ENCODE measurements around the gene ZNF324B. TPM values are rescaled to one million over a fixed set of nuclear protein-coding genes. Genes with fewer than 3 reads are reported as not detected.

The ZNF324B gene
- total RNA-seq, 6 donors from 2014 or later, result 6.9 to 18.9 (median 9.8) TPM

DNA sequence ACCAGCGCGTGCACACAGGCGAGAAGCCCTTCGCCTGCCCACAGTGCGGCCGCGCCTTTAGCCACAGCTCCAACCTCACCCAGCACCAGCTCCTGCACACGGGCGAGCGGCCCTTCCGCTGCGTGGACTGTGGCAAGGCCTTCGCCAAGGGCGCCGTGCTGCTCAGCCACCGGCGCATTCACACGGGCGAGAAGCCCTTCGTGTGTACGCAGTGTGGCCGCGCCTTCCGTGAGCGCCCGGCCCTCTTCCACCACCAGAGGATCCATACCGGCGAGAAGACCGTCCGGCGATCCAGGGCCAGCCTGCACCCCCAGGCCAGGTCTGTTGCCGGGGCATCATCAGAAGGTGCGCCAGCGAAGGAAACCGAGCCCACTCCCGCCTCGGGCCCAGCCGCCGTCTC, 20.3 kb downstream of the ZNF324B start:
- WGBS, 2 donors, result 96 to 99% methylated on average over 9 to 33 of the region's 39 CpGs
- H3K9me3 ChIP-seq, result no peaks in the 10 kb centered on the region
- no peak for ATAC-seq (ENCODE audit: low FRiP score in 2 of 2)
- H3K36me3 ChIP-seq, result peaks cover 4 to 43% (median 30%) of the 10 kb centered on the region in 4 donors
- H3K4me1 ChIP-seq, result peaks cover 16 to 29% (median 20%) of the 10 kb centered on the region in 4 donors
- peak in 1 of 2 donors; percentile 82 for DNase-seq
- no peak overlapping the region for H3K4me3 ChIP-seq
- H3K27me3 ChIP-seq, result no peaks in the 10 kb centered on the region
- no peak for TF ChIP-seq EP300 (IDR thresholded peaks at IDR 0.05)
- TF ChIP-seq POLR2AphosphoS5 (IDR thresholded peaks at IDR 0.05), result no peak
- TF ChIP-seq, protein P1, sequence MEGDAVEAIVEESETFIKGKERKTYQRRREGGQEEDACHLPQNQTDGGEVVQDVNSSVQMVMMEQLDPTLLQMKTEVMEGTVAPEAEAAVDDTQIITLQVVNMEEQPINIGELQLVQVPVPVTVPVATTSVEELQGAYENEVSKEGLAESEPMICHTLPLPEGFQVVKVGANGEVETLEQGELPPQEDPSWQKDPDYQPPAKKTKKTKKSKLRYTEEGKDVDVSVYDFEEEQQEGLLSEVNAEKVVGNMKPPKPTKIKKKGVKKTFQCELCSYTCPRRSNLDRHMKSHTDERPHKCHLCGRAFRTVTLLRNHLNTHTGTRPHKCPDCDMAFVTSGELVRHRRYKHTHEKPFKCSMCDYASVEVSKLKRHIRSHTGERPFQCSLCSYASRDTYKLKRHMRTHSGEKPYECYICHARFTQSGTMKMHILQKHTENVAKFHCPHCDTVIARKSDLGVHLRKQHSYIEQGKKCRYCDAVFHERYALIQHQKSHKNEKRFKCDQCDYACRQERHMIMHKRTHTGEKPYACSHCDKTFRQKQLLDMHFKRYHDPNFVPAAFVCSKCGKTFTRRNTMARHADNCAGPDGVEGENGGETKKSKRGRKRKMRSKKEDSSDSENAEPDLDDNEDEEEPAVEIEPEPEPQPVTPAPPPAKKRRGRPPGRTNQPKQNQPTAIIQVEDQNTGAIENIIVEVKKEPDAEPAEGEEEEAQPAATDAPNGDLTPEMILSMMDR (IDR thresholded peaks at IDR 0.05), result no peak
- TF ChIP-seq POLR2A (IDR thresholded peaks at IDR 0.05), result no peak
- H3K27ac ChIP-seq, result no peak overlapping the region

DNA sequence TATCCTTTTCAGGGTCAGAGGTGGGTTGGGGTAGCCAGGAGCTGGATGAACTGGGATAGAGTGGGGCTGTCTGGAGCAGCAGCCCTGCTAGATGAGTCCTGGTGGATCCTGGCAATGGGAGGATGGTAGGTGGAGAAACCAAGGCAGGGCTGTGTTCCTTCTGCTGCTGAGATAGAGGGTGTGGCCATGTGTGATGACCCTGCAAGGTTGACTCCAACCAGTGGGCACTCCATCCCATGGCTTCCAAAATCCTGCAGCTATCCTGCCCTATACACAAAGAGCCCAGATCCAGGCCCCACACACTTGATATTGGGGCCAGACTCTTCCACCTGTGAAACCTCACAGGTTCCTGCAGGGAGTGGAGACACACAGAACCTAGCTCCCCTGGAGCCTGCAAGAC, 22.4 kb downstream of the ZNF324B start:
- Histone ChIP-seq H3K9me3 (no peaks in the 10 kb centered on the region), H3K4me3 (no peak overlapping the region), H3K27me3 (no peaks in the 10 kb centered on the region), H3K4me1 (peaks cover 13 to 22% (median 16%) of the 10 kb centered on the region in 4 donors), H3K27ac (no peak overlapping the region), H3K36me3 (peaks cover 4 to 48% (median 32%) of the 10 kb centered on the region in 4 donors)
- DNase-seq, result no peak
- no peak for ATAC-seq (ENCODE audit: low FRiP score in 2 of 2)
- TF ChIP-seq, protein P1 (IDR thresholded peaks at IDR 0.05), result no peak
- TF ChIP-seq POLR2AphosphoS5 (IDR thresholded peaks at IDR 0.05) (no peak), EP300 (IDR thresholded peaks at IDR 0.05) (no peak), POLR2A (IDR thresholded peaks at IDR 0.05) (no peak)

DNA sequence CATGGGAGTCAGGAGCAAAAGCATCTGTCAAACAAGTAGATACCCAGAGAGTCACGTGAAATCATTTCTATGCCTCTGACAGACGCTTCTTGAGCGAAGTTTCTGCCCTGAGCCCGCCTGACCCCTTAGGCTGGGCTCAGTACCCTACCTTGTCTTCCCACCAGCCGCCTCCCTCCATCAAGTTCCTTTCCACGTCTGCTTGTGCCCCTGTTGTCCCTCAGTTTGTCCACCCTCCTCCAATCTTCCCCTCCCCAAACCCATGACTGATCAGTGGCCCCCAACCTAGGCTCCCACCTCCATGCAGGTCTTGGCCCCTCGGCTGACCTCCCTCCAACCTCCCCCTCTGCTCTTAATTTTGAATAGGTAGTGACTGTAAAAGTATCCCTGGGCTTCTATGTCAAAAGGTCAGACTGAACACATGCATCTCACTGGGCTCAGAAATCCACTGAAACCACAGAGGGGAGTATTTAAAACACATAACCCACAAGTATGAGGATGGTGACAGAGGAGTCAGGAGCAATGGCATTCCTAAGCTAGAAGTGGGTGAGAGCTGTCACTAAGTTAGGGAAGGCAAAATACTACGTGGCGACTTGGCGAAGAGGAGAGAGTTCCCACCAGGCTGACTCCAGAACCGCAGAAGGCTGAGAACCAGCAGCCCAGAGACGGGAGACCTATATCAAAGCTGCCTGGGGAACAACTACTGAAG, 23.0 kb downstream of the ZNF324B start:
- ATAC-seq (ENCODE audit: low FRiP score in 2 of 2) (no peak), DNase-seq (no peak)
- Histone ChIP-seq H3K4me1 (peaks cover 13 to 21% (median 16%) of the 10 kb centered on the region in 4 donors), H3K9me3 (no peaks in the 10 kb centered on the region), H3K36me3 (peaks cover 4 to 49% (median 33%) of the 10 kb centered on the region in 4 donors), H3K4me3 (peak overlapping the region in 1 of 4 donors; percentile 55), H3K27ac (peak overlapping the region in 2 of 4 donors; percentile 90 to 91), H3K27me3 (no peaks in the 10 kb centered on the region)
- no peak for TF ChIP-seq POLR2AphosphoS5 (IDR thresholded peaks at IDR 0.05)
- TF ChIP-seq, protein P1 (IDR thresholded peaks at IDR 0.05), result no peak
- TF ChIP-seq POLR2A (IDR thresholded peaks at IDR 0.05), result no peak
- no peak for TF ChIP-seq EP300 (IDR thresholded peaks at IDR 0.05)
- WGBS, 2 donors, result 91 to 92% methylated on average over 12 of the region's 12 CpGs

DNA sequence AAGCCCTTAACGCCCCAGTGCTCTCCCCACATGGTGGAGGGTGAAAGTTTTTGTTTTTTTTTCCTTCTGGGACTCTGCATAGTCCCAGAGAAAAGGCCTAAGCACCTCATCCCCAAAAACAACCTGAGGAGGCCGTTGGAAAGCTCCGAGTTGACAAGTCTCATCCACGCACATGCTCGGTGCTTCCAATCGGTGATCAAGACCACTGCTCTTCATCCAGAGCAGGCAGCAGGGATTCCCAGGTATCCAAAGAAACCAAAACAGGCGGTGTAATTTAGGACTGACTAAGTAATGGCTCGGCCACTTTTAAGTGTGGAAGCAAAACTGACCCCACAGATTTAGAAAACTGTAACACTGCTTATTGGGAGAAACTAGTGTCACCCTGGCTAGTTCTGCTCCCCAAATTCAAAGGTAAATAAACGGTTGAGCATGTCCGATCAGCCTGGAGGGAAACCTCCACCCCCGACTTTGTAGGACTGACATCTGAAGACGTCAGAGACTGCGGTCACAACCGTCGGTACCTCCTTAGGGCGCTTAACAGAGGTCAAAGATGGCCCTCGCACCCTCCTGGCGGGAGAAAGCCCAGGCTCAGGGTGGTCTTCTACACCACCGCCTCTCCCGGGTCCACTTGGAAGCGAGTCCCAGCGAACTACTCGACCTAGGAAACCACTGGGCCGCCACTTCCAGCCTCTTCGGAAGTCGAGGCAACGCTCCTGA, 23.7 kb downstream of the ZNF324B start:
- Histone ChIP-seq H3K9me3 (no peaks in the 10 kb centered on the region), H3K27me3 (no peaks in the 10 kb centered on the region), H3K27ac (peak overlapping the region; percentile 82 to 91 (median 87)), H3K4me1 (peaks cover 13 to 21% (median 16%) of the 10 kb centered on the region in 4 donors), H3K4me3 (peak overlapping the region; percentile 55 to 83 (median 58)), H3K36me3 (peaks cover 4 to 49% (median 33%) of the 10 kb centered on the region in 4 donors)
- TF ChIP-seq EP300 (IDR thresholded peaks at IDR 0.05), result no peak
- TF ChIP-seq POLR2AphosphoS5 (IDR thresholded peaks at IDR 0.05), result no peak
- TF ChIP-seq POLR2A (IDR thresholded peaks at IDR 0.05), result no peak
- TF ChIP-seq, protein P1 (IDR thresholded peaks at IDR 0.05), result no peak
- WGBS, 2 donors, result 22 to 46% methylated on average over 13 to 27 of the region's 27 CpGs
- ATAC-seq (ENCODE audit: low FRiP score in 2 of 2) (peak in 1 of 2 donors; percentile 2), DNase-seq (no peak)
